Stimulated activated CD4-positive, alpha-beta T cell treated with anti-CD3 and anti-CD28 coated beads, Interleukin-1b, Interleukin-23, amount 100 ng/mL, for 4 hours (primary cell): ENCODE measurements around the gene ARHGAP33.
"Not testable (repeated sequence)": the region's sequence is repeated elsewhere in the genome, so short reads cannot be mapped to it uniquely, and the experiment has no call there.

Experiments used
- DNase-seq, 2 donors: peaks; one replicate each; pipeline ENCODE4 v3.0.0-alpha.2; 2020; ENCODE audit warnings: low read depth in 2 of 2

The ARHGAP33 gene

DNA sequence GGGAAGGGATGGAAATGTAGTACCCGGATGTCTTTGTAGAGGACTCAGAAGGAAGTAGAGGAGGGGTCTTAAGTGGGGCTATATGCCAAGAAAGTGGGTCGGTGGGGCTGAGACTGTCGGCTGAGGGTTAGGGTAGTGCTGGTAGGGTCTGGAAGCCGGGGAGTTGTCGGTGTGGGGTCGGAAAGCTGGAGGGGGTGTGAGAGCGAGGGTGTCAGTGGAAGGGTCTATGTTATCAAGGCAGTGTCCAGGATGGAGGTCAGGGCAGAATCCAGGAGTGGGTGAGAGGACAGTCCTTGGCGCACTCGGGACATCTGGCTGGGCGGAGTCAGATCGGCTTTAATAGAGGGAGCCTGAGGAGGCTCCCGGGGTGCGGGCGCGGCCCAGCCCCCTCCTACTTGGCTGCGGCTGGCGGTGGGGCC lies 20.2 kb upstream of the ARHGAP33 start:
- no peak for DNase-seq

DNA sequence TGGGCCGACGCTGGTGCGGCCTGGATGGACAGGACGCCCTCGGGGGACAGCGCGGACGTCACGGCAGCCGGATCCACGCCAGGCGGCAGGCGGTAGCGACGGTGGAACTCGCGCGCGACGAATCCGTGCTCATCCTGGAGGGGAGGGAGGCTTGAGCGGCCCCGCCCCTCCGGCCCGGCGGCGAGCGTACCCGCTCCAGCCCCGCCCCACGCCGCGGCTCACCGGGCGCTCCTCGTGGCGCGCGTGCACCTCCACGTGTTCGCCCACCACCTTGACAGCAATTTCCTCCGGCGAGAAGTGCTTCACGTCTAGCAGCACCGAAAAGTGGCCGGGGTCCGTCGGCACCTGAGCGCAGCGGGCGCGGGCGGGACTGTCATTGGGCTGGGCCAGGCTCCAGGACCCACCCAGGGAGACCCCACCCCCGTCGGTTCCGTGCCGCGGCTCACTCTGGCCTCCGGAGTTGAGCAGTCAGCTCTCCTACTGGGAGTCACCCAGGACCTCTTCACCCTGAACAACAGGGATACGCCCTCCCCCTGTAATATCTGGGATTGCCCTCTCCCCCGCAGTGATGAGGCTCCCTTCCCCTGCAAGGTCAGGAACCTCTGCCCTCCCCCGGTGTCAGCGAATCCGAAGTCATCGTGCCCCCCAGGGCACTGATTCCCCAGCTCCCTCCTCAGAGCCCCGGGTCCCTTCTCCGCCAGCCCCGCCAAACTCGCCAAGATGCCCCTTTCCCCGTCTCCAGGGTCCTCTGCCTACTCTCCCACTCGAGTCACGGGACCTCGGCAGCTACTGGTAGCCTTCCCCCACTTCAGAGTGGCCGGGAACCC lies 19.6 kb upstream of the ARHGAP33 start:
- peak; percentile 54 to 55 for DNase-seq

DNA sequence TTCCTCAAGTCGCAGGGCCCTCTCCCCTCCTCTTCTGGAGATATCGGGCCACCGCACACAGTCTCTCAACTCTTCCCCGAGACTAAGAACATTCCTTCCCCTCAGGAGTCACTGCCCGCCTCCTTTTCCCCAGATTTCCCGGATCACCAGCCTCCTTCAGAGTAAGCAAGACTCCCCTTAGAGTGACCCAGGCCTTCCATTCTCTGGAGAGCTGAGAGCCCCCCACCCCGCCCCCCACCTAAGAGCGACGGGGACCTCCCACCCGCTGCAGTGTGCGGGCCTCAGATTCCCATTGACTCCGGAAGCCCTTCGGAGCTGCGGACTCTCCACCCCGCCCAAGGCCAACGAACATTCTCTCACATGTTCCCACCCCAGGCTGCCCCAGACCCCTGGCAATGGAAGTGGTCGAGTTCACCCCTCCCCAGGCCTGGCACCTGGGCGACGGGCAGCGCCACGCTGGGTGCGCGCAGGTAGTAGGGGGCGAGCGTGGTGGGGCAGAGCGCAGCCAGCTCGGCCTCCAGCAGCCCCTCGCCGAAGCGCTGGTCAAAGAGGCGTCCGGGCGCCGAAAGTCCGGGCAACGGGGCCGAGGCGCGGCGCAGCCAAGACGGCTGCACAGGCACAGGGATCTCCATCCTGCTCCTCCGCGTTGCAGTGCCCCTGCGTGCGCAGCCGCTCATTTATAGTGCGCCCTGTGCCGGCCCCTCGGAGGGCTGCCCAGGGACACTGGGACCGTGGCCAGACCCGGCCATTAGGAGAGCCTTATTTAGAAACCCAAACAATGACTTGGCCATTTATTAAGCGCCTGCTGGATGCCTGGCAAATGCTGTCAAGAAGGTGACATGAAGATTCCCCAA lies 18.8 kb upstream of the ARHGAP33 start, which contains the start of gene HSPB6:
Gene HSPB6, minus strand, starts transcription at position 653 of the 854 bp plus-strand sequence. Its CDS starts 21 bp downstream, at position 632.
- no peak for DNase-seq

DNA sequence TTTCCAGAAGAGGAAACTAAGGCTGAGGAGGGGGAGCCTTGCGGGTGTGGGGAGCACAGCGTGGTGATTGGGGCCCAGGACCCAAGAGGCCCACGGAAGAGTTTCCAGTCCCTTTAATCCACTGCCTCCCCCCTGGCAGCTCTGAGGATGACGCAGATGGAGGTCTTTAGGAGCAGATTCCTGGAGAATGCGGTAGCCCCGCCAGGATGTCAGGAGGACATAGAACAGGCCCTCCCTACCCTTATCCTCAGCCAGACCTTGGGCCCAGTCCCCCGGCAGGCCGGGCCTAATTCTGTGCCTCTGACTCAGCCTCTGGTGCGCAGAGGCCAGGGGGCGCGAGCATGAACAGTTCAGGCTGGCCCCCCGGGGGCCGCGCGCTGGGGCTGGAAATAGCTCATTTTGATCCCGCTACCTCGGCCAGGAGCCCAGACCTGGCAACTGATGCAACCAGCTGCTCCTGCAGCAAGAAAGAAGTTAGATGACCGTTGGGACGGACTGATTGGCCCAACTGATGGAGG lies 18.1 kb upstream of the ARHGAP33 start:
- DNase-seq, result no peak

DNA sequence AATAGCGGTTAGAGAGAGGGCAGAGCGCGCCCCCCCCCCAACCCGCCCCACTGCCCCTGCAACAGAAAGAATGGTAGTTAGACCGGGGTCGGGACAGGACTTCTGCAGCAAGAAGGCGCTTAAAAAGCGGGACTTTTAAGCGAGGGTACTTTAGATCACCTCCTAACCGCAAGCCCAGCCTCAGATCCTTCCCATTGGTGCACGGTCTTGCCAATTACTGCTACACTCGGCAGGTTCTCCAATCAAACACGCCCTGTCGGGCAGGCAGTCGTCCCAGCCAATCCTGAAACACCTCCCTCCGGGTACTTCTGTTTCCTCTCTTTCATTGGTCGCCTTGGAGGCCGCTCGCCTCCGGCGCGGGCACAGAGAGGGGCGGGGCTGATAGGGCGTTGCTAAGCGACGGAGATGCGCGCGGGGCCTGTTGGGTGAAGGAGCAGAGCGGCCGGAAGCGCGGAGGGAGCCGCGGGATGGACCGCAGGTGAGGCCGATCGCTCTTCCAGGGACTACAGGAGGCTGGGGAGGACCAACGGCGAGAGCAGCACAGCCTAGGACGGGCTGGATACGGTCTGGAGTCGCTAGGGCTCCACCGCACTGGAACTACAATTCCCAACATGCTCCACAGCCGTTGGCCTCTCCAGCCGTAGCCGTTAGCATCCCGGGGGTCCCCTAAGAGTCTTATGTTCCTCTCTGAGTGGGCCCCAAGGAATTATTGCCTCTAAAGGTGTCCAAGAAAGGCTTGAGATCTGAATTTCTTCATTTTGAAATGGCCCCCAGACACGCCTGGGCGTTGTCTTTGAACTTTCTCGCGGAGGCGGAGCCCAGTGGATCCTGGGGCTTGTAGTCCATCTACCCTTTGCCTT lies 17.4 kb upstream of the ARHGAP33 start, which contains the start of gene PROSER3:
Gene PROSER3, plus strand, starts transcription at position 428 of the 860 bp plus-strand sequence. Its CDS starts 40 bp downstream, at position 468.
- DNase-seq, result peak; percentile 93 to 94

DNA sequence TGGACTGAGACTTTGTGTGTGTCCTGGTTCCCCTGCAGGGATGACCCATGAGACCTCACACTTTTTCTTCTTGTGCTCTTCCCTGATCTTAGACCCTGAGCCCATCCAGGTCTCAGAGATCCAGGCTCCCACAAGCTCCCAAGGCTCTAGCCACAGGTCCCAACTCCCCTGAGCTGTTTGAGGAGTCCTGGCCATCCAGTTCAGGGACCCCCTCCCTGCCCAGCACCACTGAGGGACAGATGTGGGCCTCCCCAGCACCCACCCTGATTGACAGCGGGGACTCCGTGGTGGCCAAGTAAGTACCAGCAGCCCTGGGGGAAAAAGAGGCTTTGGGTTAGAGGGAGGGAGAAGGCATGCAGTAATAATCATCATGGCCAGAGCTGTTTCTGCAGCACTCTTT lies 15.7 kb upstream of the ARHGAP33 start:
- no peak for DNase-seq

GRCh38 chr19:35760711-35761349 lies 14.5 kb upstream of the ARHGAP33 start:
- DNase-seq, result no peak

GRCh38 chr19:35764432-35765315 lies 10.7 kb upstream of the ARHGAP33 start:
- no peak for DNase-seq

DNA sequence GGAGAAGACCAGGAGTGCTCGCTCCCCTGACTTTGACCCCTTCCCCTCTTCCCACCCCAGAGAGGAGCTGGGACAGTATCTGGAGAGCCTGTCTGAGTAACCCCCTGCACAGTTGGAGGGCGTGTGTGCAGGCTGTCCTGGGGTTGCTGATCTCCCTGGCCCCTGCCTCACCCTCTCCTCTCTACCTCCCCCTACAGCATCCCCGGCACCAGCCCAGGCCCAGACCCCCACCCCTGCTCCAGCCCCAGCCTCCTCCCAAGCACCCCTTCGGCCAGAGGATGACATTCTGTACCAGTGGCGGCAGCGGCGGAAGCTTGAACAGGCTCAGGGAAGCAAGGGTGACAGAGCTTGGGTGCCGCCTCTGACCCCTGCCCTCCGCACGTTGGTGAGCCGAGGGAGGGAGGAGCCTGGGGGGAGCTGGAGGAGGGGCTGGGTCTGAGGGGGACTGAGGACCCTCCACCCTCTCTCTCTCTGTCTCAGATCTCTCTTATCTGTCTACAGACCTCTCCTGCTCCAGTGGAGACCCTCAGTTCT lies 8.7 kb upstream of the ARHGAP33 start:
- no peak for DNase-seq

DNA sequence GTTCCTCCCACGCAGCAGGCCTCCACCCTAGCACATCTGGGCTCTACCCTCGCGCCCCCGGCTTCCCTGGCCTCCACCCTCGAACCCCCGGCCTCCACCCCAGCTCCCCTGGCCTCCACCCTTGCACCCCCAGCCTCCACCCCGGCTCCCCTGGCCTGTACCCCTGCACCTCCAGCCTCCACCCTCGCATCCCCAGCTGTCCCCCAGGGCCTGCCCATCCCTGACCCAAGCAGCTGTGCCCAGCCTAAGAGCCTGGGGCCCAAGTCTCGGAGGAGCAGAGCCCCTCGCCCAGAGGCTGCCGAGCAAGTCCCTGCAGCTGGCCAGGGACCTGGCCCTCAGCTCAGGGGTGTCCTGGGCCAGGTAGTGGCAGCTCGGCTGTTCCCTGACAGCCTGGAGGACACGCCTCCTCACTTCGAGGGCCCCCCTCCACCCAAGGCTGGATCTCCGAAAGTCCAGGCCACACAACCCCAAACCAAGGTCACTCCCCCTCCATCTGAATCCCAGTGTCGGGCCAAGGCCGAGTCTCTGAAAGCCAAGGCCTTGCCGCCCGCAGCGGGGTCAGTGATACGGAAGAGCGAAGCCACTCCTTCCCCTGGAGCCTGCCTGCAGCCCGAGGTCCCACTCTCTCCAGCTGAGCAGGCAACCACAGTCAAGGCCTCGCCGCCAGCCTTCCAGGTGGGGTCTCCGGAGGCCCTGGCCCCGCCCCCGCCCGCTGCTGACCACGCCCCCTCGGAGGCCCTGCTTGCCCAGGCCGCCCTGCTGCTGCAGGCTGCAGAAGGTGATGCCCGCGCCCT lies 7.9 kb upstream of the ARHGAP33 start:
- DNase-seq, result no peak

- no peak for DNase-seq
Measured at GRCh38 chr19:35768082-35768421, 7.3 kb upstream of the ARHGAP33 start.

DNA sequence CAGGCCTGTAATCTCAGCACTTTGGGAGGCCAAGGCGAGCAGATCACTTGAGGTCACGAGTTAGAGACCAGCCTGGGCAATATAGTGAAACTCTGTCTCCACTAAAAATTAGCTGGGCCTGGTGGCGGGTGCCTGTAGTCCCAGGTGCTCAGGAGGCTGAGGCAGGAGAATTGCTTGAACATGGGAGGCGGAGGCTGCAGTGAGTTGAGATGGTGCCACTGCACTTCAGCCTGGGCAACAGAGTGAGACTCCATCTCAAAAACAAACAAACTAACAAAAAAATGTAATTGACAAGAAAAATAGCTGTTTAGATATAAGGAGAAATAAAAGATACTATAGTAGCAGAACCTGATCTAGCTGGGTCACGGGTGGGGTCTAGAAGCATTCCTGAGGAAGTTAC lies 3.0 kb upstream of the ARHGAP33 start:
- DNase-seq, result not testable (repeated sequence)

GRCh38 chr19:35773020-35773806 lies 2.2 kb upstream of the ARHGAP33 start:
- no peak for DNase-seq

GRCh38 chr19:35774274-35775045 lies 904 bp upstream of the ARHGAP33 start:
- DNase-seq, result no peak

DNA sequence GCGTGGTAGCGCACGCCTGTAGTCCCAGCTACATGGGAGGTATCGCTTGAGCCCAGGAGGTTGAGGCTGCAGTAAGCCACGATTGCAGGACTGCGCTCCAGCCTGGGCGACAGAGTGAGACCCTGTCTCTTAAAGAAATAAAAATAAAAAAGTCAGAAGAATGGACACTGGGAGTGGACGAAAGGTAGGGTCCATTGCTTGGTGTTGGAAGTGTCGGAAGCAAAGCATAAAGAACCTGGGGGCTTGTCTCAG lies 392 bp upstream of the ARHGAP33 start:
- no peak for DNase-seq

GRCh38 chr19:35776102-35776788 lies 881 bp downstream of the ARHGAP33 start:
- DNase-seq, result no peak
